ENCODE measurements around the gene MAGI3. TPM values are rescaled to one million over a fixed set of nuclear protein-coding genes. Genes with fewer than 3 reads are reported as not detected.
"Not testable (repeated sequence)": the region's sequence is repeated elsewhere in the genome, so short reads cannot be mapped to it uniquely, and the experiment has no call there.

Gene MAGI3
- total RNA-seq, 1 donor from 2014 or later = 4.6 TPM

GRCh38 chr1:113488576-113489177 lies 98.4 kb downstream of the MAGI3 start:
- ATAC-seq (no peak), DNase-seq (ENCODE audit: missing footprints) (no peak)
- intact Hi-C loops (cut with DNase I) = no loop called here

GRCh38 chr1:113490384-113490783 lies 100.1 kb downstream of the MAGI3 start:
- ATAC-seq (no peak), DNase-seq (ENCODE audit: missing footprints) (no peak)
- intact Hi-C loops (cut with DNase I) = no loop called here

DNA sequence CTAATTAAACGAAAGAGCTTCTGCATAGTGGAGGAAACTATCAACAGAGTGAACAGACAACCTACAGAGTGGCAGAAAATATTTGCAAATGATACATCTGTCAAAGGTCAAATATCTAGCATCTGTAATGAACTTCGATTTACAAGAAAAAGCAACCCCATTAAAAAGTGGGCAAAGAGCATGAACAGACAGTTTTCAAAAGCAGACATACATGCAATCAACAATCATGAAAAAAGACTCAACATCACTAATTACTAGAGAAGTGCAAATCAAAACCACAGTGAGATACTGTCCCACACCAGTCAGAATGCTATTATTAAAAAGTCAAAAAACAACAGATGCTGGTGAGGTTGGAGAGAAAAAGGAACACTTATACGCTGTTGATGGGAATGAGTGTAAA lies 103.2 kb downstream of the MAGI3 start:
- no peak for ATAC-seq
- no peak for DNase-seq (ENCODE audit: missing footprints)
- intact Hi-C loops (cut with DNase I) = no loop called here

- no peak for DNase-seq (ENCODE audit: missing footprints)
- intact Hi-C loops (cut with DNase I) = no loop called here
Observed at GRCh38 chr1:113505357-113505756, 115.0 kb downstream of the MAGI3 start.

GRCh38 chr1:113507552-113508214 lies 117.4 kb downstream of the MAGI3 start:
- no peak for ATAC-seq
- intact Hi-C loops (cut with DNase I) = no loop called here
- DNase-seq (ENCODE audit: missing footprints) = no peak

More at GRCh38 chr1:113505357-113505756, 115.0 kb downstream of the MAGI3 start:
- no peak for ATAC-seq

DNA sequence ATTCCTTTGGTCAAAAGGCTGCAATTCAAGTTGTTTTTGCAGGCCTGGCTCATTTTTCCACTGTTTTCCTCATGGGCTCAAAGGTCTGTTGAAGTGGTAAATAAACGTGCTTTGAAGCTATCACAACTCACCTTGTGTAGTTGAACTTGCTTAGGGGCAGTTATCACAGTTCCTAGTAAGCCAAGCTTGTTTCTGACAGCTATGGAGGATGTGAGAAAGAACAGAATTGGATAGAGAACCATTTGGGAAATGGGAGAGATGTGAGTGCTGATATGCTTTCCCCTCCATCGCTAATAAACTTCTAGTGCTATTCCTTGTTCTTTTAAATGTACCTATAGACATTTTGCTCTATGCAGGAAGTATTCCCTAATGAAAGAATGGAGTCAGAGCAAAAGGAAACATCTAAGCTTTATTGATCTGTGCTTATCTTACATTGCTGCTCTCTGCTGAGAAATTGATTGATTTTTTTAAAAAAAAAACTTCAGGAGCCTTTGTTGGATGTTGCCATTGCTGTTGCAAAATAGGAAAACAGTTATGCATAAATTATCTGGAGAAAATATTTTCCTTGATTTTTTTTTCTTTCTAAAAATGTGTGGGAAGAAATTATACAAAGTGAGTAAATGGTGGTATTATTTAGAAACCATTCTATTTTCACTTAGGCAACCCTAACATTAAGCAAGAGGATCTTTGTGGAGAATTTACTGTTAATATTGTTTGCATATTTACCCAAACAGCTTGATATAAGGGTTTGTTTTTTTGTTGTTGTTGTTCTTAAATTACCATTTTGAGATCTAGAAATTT lies 118.2 kb downstream of the MAGI3 start:
- no peak for ATAC-seq
- DNase-seq (ENCODE audit: missing footprints) = no peak
- intact Hi-C loops (cut with DNase I) = no loop called here

DNA sequence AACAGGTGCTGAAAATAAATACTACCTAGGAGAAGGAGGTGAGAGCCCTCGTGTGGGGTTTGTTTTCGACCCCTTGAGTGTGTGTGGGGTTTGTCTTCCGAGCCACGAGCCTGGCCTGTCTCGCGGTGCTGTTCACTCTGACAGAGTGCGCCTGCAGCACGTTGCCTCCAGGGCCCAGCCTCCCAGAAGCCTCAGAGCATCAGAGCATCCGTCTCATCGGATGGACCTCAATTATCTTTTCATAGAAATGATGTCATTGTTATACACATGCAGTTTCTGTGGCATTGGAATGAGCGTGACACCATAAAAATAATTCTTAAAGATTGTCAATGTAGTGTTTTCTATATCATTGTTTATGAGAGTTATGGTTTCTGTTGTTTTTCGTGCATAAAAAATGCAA lies 119.5 kb downstream of the MAGI3 start:
- DNase-seq (ENCODE audit: missing footprints); ATAC-seq; intact Hi-C loops (cut with DNase I): not testable (repeated sequence)

DNA sequence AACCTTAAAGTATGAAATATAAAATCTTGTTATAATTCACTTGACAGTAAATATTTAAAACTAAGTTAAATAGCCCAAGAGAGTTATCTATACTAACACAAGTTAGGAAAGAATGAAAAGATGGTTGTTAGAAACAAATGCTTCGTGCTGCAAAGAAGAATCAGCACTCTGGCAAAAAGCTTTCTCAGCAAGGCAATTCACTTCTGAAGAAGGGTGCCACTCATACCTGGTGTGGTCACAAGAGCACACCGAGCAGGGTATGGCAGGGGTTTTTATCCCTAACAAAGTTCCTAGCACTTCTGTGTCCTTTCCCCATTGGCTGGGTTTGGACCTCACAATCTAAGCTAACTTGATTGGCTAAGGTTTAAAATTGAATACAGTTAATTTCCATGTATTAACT lies 121.0 kb downstream of the MAGI3 start:
- DNase-seq (ENCODE audit: missing footprints) (no peak), ATAC-seq (no peak)

DNA sequence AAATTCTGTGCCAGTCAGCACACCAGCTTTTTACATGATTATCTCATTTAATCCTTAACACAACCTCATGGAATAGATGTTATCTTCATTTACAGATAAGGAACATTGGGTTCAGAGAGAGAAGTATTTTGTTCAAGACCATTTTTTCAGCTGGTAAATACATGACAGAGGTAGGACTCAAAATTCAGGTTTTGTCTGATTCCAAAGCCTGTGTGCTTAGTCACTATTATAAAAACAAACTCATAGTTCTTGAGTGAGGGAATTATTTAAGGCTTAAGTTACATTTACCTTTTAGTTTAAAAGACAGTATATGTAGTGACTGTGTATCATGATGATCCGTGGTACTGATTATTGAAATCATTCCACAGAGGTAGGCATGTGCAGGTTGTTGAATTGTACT lies 125.2 kb downstream of the MAGI3 start:
- intact Hi-C loops (cut with DNase I) = no loop called here
- ATAC-seq (no peak), DNase-seq (ENCODE audit: missing footprints) (no peak)

More for the DNA sequence above, 121.0 kb downstream of the MAGI3 start:
- intact Hi-C loops (cut with DNase I) = no loop called here

- intact Hi-C loops (cut with DNase I) = no loop called here
- no peak for ATAC-seq
- no peak for DNase-seq (ENCODE audit: missing footprints)
Observed at GRCh38 chr1:113517346-113517745, 127.0 kb downstream of the MAGI3 start.

- DNase-seq (ENCODE audit: missing footprints) (no peak), ATAC-seq (no peak)
- intact Hi-C loops (cut with DNase I) = no loop called here
Observed at GRCh38 chr1:113517983-113518382, 127.7 kb downstream of the MAGI3 start.

- ATAC-seq = no peak
- DNase-seq (ENCODE audit: missing footprints) = no peak
- intact Hi-C loops (cut with DNase I) = no loop called here
Observed at GRCh38 chr1:113519556-113519955, 129.2 kb downstream of the MAGI3 start.

DNA sequence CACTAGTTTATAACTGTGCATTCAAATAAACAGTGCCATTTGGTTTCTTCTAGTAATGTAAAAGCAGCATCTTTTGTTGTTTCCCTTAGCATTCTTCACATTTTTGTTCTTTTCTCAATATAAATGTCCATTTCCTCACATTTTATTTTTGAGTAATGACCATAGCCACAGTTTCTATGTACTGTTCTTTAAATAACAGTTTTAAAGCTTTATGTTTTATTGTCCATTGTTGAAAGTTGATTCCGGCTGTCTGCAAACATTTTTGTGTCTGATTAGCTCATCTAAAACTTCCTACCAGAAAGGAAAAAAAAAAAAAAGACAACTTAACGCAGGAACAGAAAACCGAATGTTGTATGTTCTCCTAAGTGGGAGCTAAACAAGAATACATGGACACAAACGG lies 139.7 kb downstream of the MAGI3 start:
- intact Hi-C loops (cut with DNase I) = no loop called here
- DNase-seq (ENCODE audit: missing footprints) = no peak
- no peak for ATAC-seq

- ATAC-seq = no peak
- no peak for DNase-seq (ENCODE audit: missing footprints)
- intact Hi-C loops (cut with DNase I) = no loop called here
Observed at GRCh38 chr1:113531321-113531720, 141.0 kb downstream of the MAGI3 start.

- ATAC-seq = no peak
- intact Hi-C loops (cut with DNase I) = no loop called here
- DNase-seq (ENCODE audit: missing footprints) = no peak
Observed at GRCh38 chr1:113533061-113533460, 142.7 kb downstream of the MAGI3 start.

- ATAC-seq (no peak), DNase-seq (ENCODE audit: missing footprints) (no peak)
- intact Hi-C loops (cut with DNase I) = no loop called here
Observed at GRCh38 chr1:113534130-113534817, 144.0 kb downstream of the MAGI3 start.

DNA sequence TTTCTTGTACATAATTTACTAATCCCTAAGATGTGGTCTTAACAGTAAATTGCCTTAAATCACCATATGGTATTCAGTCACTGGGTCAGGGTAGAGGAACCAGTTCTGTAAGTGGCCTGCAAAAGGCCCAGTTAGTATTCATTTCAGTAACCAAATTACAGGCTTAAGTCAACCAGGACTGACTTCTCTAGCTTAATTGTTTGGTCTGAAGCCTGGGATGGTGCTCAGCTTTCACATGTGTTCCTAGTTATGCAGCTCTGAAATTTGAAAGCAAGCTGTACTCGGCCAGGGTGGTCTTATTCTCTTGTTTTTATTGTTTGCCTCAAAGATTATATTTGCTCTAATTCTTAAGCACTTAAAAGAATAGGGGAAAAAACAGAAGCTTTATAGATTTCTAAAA lies 144.6 kb downstream of the MAGI3 start:
- intact Hi-C loops (cut with DNase I) = no loop called here
- no peak for ATAC-seq
- no peak for DNase-seq (ENCODE audit: missing footprints)

DNA sequence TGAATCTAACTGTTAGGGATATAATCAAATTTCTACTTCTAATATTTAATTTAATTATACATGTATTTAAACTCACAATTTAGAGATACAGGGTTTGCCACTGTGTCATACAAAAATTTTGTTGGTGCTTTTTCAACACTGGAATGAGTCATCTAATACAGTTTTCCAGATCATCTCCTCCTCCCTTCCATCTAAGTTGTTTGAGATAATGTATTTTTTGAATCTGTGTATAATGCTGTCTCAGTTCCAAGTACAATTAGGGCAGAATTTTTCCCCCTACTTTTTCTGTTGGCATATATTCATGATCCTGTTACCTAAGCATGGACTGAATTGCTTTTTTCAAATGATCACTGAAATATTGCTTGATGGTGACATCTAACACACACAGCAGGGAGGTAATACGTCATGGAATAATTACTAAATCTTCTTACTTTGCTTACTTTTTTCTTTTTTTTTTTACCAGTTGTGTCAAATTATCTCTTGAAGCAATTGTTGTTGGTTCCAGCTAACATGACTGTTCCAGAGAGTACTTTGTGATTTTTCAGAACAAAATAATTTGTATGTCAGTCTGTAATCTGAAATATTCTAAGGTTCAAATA lies 146.0 kb downstream of the MAGI3 start:
- intact Hi-C loops (cut with DNase I) = no loop called here
- ATAC-seq (no peak), DNase-seq (ENCODE audit: missing footprints) (no peak)

- ATAC-seq (no peak), DNase-seq (ENCODE audit: missing footprints) (no peak)
- intact Hi-C loops (cut with DNase I) = no loop called here
Observed at GRCh38 chr1:113538225-113538624, 147.9 kb downstream of the MAGI3 start.
